ENCODE results near the gene SUPT6H. TPM values are rescaled to one million over a fixed set of nuclear protein-coding genes. Genes with fewer than 3 reads are reported as not detected.

The SUPT6H gene
- total and polyA plus RNA-seq, 2 of the 8 experiments (the other 6 are each of a cell fraction or from before 2014, with no cell fraction given): 32.0 to 59.9 TPM

DNA sequence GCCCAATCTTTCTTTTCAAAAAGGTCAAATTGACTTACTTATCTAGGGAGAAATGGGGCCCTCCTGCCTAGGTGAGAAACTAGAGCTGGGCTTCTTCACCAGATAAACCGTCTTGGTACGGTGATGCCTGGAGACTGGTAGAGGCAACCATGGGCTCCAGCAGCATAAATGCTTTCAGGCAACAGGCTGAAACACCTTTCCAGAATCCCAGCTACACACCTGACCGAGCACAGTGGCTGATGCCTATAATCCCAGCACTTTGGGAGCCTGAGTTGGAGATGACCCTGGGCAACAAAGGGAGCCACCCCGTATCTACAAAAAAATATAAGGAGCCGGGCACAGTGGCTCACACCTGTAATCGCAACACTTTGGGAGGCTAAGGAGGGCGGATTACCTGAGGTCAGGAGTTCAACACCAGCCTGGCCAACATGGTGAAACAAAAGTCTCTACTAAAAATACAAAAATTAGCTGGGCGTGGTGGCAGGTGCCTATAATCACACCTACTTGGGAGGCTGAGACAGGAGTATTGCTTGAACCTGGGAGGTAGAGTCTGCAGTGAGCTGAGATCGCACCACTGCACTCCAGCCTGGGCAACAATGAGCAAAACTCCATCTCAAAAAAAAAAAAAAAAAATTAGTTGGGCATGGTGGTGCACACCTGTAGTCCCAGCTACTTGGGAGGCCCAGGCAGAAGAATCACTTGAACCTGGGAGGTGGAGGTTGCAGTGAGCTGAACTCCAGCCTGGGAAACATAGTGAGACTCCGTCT lies 89.8 kb downstream of the SUPT6H start:
- Histone ChIP-seq H2BK120ac (replicated peaks; ENCODE audit: low read depth, low read length) (no peak overlapping the region), H3K14ac (ENCODE audit: insufficient read length) (no peak overlapping the region), H3K9ac (replicated peaks in 1 of 4; ENCODE audit: extremely low read depth in 1 of 4, low read depth in 3 of 4, low read length in 3 of 4) (no peak overlapping the region), H3K4me1 (replicated peaks in 1 of 4; ENCODE audit: control insufficient read depth in 3 of 4, insufficient read depth in 4 of 4, low read length in 3 of 4) (peaks cover 0 to 16% (median 11%) of the 10 kb centered on the region in 4 experiments; a peak in 6 of 7 replicates), H3K23me2 (ENCODE audit: low read depth, low read length) (no peaks in the 10 kb centered on the region), H3K79me1 (ENCODE audit: low read depth, low read length) (peaks cover 2% of the 10 kb centered on the region), H3K27ac (ENCODE audit: low read depth, low read length) (no peak overlapping the region), H4K20me1 (replicated peaks in 1 of 2; ENCODE audit: control insufficient read depth in 1 of 2, insufficient read depth in 2 of 2, low read length in 2 of 2) (peaks cover 19 to 23% of the 10 kb centered on the region in 2 experiments), H3K36me3 (ENCODE audit: control insufficient read depth in 2 of 4, insufficient read depth in 4 of 4, low read length in 3 of 4) (peaks cover 30 to 49% (median 33%) of the 10 kb centered on the region in 4 experiments), H4K5ac (ENCODE audit: insufficient read length, low read depth, low read length) (no peak overlapping the region), H3K4ac (replicated peaks; ENCODE audit: insufficient read length, low read depth, low read length) (no peak overlapping the region), H2BK5ac (ENCODE audit: low read depth, low read length) (no peak overlapping the region), H3K56ac (replicated peaks; ENCODE audit: insufficient read length, low read depth, low read length) (no peak overlapping the region), H3K9me3 (ENCODE audit: insufficient read depth in 2 of 2, low read depth in 1 of 2, low read length in 1 of 2) (no peaks in the 10 kb centered on the region), H2BK15ac (ENCODE audit: low read length) (no peak overlapping the region), H2AFZ (ENCODE audit: low read length) (no peak overlapping the region), H3K79me2 (ENCODE audit: control insufficient read depth in 1 of 2, insufficient read depth in 2 of 2, low read length in 2 of 2) (peaks cover 0 to 19% of the 10 kb centered on the region in 2 experiments; a peak in 1 of 4 replicates), H3K4me2 (ENCODE audit: insufficient read depth in 1 of 2, low read depth in 2 of 2, low read length in 2 of 2) (no peak overlapping the region), H2BK12ac (ENCODE audit: low read depth, low read length) (no peak overlapping the region), H3K18ac (ENCODE audit: extremely low read depth, low read length) (no peak overlapping the region), H2AK5ac (ENCODE audit: low read depth, low read length) (no peak overlapping the region), H2BK20ac (ENCODE audit: low read length) (no peak overlapping the region), H3K4me3 (ENCODE audit: extremely low read depth in 1 of 4, insufficient read depth in 2 of 4, low read depth in 3 of 4, low read length in 4 of 4) (no peak overlapping the region), H4K8ac (ENCODE audit: extremely low read depth, insufficient read depth, low read length) (no peak overlapping the region), H3K23ac (ENCODE audit: insufficient read length) (no peak overlapping the region), H4K91ac (replicated peaks; ENCODE audit: insufficient read length, low read length) (no peak overlapping the region), H3K27me3 (replicated peaks in 1 of 4; ENCODE audit: control insufficient read depth in 3 of 4, extremely low read depth in 1 of 4, insufficient read depth in 3 of 4, low read length in 3 of 4) (no peaks in the 10 kb centered on the region)
- CTCF ChIA-PET (ENCODE audit: partially characterized antibody): interaction anchor here (0.6 to 11.7 kb wide), 18 partner anchors 9 to 155 kb away, joined by 3 to 316 read pairs (median 4); partner anchors contain the start of genes FLOT2, NEK8, RPL23A and TLCD1
- POLR2A ChIA-PET (ENCODE audit: partially characterized antibody): interaction anchor here (0.6 to 15.3 kb wide), 22 partner anchors 9 to 198 kb away, joined by 3 to 813 read pairs (median 5); partner anchors contain the start of genes FAM222B, FLOT2, NEK8 and PROCA1
- no peak for FAIRE-seq
- no peak for DNase-seq (ENCODE audit: low read depth in 1 of 2, low spot score in 2 of 2)
- 92% methylated on average over 10 of the region's 10 CpGs; no CpG with 5 or more reads in 1 of the 2 experiments for WGBS, 2 experiments (ENCODE audit: extremely low coverage in 1 of 2, insufficient coverage in 1 of 2, insufficient read length in 1 of 2, insufficient replicate concordance in 2 of 2, low coverage in 1 of 2, low lambda C conversion rate in 2 of 2, missing lambda C conversion rate in 1 of 2)
- no peak for TF ChIP-seq SP1 (IDR thresholded peaks at IDR 0.05; ENCODE audit: low read depth, low read length)
- TF ChIP-seq, protein P1, sequence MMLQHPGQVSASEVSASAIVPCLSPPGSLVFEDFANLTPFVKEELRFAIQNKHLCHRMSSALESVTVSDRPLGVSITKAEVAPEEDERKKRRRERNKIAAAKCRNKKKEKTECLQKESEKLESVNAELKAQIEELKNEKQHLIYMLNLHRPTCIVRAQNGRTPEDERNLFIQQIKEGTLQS (IDR thresholded peaks at IDR 0.05; ENCODE audit: insufficient read depth, low read depth, low read length): no peak
- no peak for TF ChIP-seq SRF (IDR thresholded peaks at IDR 0.05; ENCODE audit: low read depth, low read length)
- TF ChIP-seq EP300 (IDR thresholded peaks at IDR 0.05; ENCODE audit: borderline replicate concordance in 1 of 2, low read depth in 2 of 2, low read length in 2 of 2): no peak
- no peak for TF ChIP-seq GABPA (IDR thresholded peaks at IDR 0.05; ENCODE audit: borderline replicate concordance, insufficient read depth, low read length)
- TF ChIP-seq POLR2A (IDR thresholded peaks at IDR 0.05; ENCODE audit: control extremely low read depth in 1 of 2, low read depth in 2 of 2, low read length in 2 of 2): peak; percentile 30 to 68
- TF ChIP-seq TAF1 (IDR thresholded peaks at IDR 0.05; ENCODE audit: low read depth, low read length): no peak
- peak; percentile 60 for TF ChIP-seq POLR2AphosphoS5 (IDR thresholded peaks at IDR 0.05; ENCODE audit: low read depth, low read length)
- no peak for TF ChIP-seq SIN3A (conservative IDR thresholded peaks at IDR 0.05 in 1 of 2, IDR thresholded peaks at IDR 0.05 in 1 of 2; ENCODE audit: low read depth in 1 of 2, low read length in 2 of 2)
- TF ChIP-seq BCL11A (IDR thresholded peaks at IDR 0.05; ENCODE audit: low read depth in 2 of 2, low read length in 2 of 2): no peak
- TF ChIP-seq CREB1 (IDR thresholded peaks at IDR 0.05): no peak
- TF ChIP-seq RXRA (IDR thresholded peaks at IDR 0.05; ENCODE audit: insufficient read depth, low read depth, low read length): no peak

Measured in H1 (cell line).